Activated naive CD8-positive, alpha-beta T cell treated with anti-CD3 and anti-CD28 coated beads, Interleukin-2, amount 10 ng/mL, durations not matched to agents 7 days and 5 days (primary cell): Measurements from ENCODE around the gene TMOD2. TPM values are rescaled to one million over a fixed set of nuclear protein-coding genes. Genes with fewer than 3 reads are reported as not detected.

Source experiments
- ATAC-seq: fragments of 150-1000 bp; cut with Tn5 transposase; one replicate; pipeline ENCODE4 v1.10.0; 2021; ENCODE audit warnings: low read depth, moderate library complexity
- POLR2A ChIA-PET: fragments of 350-600 bp; sonication (Branson Sonifier 250); formaldehyde crosslinking; loops from one replicate; lab custom pipeline; 2021; ENCODE audit warnings: antibody characterized with exemption; lab: Charles Lee
- DNase-seq: peaks from one replicate; pipeline ENCODE4 v3.0.0; 2021
- H3K27ac Mint-ChIP-seq: one replicate; pipeline ENCODE4 v1.8.0; 2022; ENCODE audit warnings: mild to moderate bottlenecking, mixed read lengths
- H3K27me3 Mint-ChIP-seq: one replicate; pipeline ENCODE4 v1.8.0; 2022; ENCODE audit warnings: mild to moderate bottlenecking, moderate library complexity, mixed read lengths
- H3K36me3 Mint-ChIP-seq: one replicate; pipeline ENCODE4 v1.8.0; 2021; ENCODE audit warnings: mild to moderate bottlenecking, mixed read lengths
- H3K4me1 Mint-ChIP-seq: one replicate; pipeline ENCODE4 v1.8.0; 2021; ENCODE audit warnings: mixed read lengths
- H3K4me3 Mint-ChIP-seq: one replicate; pipeline ENCODE4 v1.8.0; 2022; ENCODE audit warnings: mild to moderate bottlenecking, moderate library complexity, mixed read lengths
- H3K9me3 Mint-ChIP-seq: one replicate; pipeline ENCODE4 v1.8.0; 2021; ENCODE audit warnings: mixed read lengths
- total RNA-seq, 2 experiments: library from RNA; stranded (reverse); gene quantifications; one replicate each; pipeline ENCODE4 v1.2.3, GENCODE V29; 2021

Gene TMOD2
- total RNA-seq, 2 experiments from 2014 or later: 14.7 to 16.0 TPM

DNA sequence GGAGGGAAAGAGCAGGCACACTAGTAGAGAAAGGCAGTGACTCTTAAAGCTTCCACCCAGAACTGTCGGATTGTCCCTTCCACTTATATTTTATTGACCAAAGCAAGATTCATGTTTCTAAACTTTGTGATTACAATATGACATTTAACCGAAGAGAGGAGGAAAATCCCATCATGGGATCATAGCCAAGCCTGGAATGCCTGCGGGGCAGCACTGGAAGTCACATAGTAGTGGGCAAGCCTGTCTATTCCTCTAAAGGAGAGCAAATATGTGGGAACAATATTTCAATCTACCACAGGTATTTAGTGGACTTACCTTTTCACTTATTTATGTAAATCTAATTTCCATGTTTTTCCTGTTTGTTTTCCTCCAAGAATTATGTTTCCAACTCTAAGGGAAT lies 74.3 kb downstream of the TMOD2 start:
- POLR2A ChIA-PET: no interaction called here
- Mint-ChIP-seq H3K27me3 (peaks cover 10% of the 10 kb centered on the region), H3K36me3 (no peaks in the 10 kb centered on the region), H3K9me3 (peaks cover 7% of the 10 kb centered on the region), H3K4me1 (peaks cover 4% of the 10 kb centered on the region), H3K27ac (no peak overlapping the region), H3K4me3 (no peak overlapping the region)
- ATAC-seq (no peak), DNase-seq (no peak)

DNA sequence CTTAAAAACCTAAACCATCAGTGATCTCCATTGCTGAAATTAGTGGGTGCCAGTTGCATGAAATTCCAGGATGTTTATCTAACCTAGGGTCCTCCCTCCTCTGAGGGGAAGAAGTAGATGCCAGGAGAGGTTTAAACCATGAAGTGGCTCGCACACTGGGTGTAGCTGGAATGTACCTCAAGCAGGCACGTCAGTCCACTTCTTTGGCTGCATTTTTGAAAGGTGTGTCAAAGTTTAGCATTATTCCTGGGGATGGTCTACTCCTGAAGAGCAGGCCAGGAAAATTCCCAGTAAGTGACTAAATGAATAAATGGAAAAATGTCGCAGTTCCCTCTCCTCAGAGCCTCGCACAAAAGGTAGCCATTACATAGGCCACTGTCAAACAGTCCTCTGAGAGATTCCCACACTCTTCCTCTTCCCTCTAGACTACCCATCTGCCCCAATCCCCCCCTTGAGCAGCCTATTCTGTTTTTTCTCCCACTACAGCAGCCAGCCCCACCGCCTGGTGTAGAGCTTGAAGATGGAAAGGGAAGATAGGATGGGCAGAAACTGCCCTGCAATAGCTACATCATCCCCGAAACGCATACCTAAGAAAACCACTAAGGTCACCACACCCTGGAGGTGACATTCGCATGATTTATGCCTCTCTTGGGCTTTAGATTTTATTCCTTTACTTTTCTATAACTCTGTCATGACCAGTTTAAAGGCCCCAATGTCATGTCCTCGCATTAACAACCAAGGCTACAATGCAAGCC lies 77.4 kb downstream of the TMOD2 start:
- H3K4me3 Mint-ChIP-seq: peak overlapping the region; percentile 98
- no peak for DNase-seq
- H3K9me3 Mint-ChIP-seq: no peaks in the 10 kb centered on the region
- no peak overlapping the region for H3K27ac Mint-ChIP-seq
- peaks cover 9% of the 10 kb centered on the region for H3K36me3 Mint-ChIP-seq
- POLR2A ChIA-PET: interaction anchor here (0.9 to 1.2 kb wide), 2 partner anchors 92 to 351 kb away, joined by 4 read pairs; no protein-coding TSS in a partner anchor
- peaks cover 29% of the 10 kb centered on the region for H3K4me1 Mint-ChIP-seq
- peaks cover 7% of the 10 kb centered on the region for H3K27me3 Mint-ChIP-seq
- ATAC-seq: no peak

DNA sequence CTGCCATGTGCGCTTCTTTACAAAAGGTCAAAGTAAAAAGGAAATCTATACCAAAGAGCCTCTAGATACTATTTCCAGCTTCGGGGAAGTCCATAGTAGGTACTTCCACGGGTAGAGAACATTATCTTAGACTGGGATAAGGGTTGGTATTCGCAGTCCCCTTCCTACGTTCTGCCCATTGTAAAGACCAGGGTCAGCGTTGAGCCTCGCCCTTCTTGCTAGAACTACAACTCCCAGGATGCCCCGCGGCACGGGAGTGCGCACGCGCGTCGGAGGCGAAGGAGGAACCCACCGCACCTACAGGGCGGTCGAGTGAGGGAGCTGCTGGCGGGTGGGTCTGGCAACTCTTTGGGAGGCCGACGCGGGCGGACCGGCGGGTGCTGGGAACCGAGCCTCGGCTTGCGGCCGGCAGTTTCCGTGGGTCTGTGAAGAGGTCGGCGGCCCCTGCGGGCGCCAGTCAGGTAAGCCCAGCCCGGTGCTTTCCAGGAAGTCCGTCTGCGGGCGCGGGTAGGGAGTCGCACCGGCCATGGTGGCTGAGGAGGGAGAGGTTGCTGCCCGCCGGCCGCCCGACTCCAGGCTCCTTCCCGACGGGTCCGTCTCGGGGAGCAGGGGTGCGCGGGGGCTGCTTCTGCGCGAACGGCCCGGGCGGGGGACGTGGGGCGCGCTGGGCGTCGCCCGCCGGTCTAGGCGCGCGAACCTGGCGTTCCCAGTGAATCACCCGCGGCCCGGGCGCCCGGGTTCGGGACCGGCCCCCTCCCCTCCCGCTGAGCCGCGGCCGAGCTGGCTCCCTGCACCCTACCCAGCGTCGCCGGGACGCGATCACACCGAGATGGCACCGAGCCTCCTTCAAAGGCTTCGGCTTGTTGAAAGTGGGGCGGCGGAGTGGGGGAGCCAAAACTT lies 78.2 kb downstream of the TMOD2 start, which contains the start of gene TMOD3:
Gene TMOD3 (plus strand): TSS at position 278 of the 900 bp plus-strand sequence. CDS start 33,232 bp downstream, outside the sequence.
- peak; percentile 86 for ATAC-seq
- peaks cover 33% of the 10 kb centered on the region for H3K4me1 Mint-ChIP-seq
- DNase-seq: peak; percentile 93
- H3K27ac Mint-ChIP-seq: peak within 1 kb of the TSS; percentile 97
- no peaks in the 10 kb centered on the region for H3K9me3 Mint-ChIP-seq
- peaks cover 9% of the 10 kb centered on the region for H3K36me3 Mint-ChIP-seq
- POLR2A ChIA-PET: interaction anchor here (0.6 to 1.2 kb wide), 6 partner anchors 12 to 350 kb away, joined by 3 to 5 read pairs (median 4); partner anchors contain the start of gene LYSMD2
- H3K4me3 Mint-ChIP-seq: peak within 1 kb of the TSS; percentile 98
- peaks cover 7% of the 10 kb centered on the region for H3K27me3 Mint-ChIP-seq

DNA sequence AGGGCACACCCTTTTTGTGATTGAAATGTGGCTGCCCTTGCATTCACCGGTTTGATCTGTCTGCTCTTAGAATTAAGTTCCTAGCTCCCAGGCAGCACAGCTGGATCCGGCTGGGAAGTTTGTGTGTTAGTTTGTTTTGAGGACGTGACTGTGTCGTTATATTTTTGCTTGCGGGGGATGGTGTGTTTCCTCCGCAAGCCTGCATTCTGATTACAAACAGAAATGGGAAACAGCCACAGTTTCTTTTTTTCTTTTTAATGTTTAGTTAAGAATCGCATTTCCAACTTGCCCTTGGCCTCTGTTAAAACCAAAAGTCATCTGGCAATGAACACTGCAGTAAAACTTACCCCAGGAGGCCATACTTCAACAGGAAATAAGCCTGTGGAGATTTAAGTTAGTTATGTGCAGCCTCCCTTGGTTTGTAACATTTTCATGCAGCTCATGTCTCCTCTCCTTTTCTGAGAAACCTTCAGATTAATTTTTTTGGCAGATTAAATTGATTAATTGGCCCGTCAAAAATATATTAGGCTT lies 78.9 kb downstream of the TMOD2 start:
- Mint-ChIP-seq H3K27me3 (peaks cover 3% of the 10 kb centered on the region), H3K27ac (peak overlapping the region; percentile 97), H3K36me3 (peaks cover 9% of the 10 kb centered on the region), H3K4me1 (peaks cover 36% of the 10 kb centered on the region), H3K4me3 (peak overlapping the region; percentile 98), H3K9me3 (no peaks in the 10 kb centered on the region)
- POLR2A ChIA-PET: interaction anchor here (0.6 to 1.1 kb wide), 4 partner anchors 11 to 93 kb away, joined by 3 to 5 read pairs (median 4); partner anchors contain the start of gene LYSMD2
- DNase-seq (no peak), ATAC-seq (no peak)

DNA sequence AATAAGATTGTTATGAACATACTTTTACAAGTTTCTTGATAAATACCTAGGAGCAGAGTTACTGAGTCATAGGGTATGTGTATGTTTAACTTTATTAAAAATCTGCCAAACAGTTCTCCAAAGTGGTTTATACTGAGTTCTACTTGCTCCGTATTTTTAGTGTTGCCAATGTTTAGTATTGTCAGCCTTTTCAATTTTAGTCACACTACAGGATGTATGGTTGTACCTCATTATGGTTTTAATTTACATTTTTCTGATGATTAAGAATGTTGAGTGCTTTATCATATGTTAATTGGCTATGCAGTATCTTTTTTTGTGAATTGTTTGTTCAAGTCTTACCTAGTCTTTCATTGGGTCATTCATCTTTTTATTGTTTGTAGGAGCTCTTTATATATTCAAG lies 82.4 kb downstream of the TMOD2 start:
- ATAC-seq (no peak), DNase-seq (no peak)
- Mint-ChIP-seq H3K27ac (no peak overlapping the region), H3K4me3 (no peak overlapping the region), H3K4me1 (peaks cover 53% of the 10 kb centered on the region), H3K9me3 (no peaks in the 10 kb centered on the region), H3K27me3 (no peaks in the 10 kb centered on the region), H3K36me3 (peaks cover 15% of the 10 kb centered on the region)
- POLR2A ChIA-PET: no interaction called here

DNA sequence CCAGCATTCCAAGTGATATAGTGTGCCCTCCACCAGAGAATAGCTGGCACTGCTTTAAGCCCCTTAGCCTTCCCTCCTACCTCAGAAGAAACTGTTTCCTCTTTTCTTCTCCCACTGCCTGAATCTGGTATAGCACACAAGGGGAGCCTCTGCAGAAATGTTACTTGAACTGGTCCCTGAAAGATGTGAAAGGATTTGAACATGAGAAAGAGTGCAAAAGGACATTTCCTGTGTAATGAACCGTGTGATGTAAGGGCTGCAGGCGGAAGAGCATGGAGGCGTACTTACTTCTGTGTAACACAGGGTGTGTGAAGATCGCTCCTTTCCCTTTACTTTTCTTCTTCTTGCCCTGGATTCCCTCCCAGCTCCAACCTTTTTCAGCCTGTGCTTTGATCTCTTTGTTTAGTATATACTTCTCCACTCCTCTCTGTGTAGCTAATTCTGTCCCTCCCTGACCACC lies 86.4 kb downstream of the TMOD2 start:
- peaks cover 10% of the 10 kb centered on the region for H3K36me3 Mint-ChIP-seq
- peaks cover 57% of the 10 kb centered on the region for H3K4me1 Mint-ChIP-seq
- peak overlapping the region; percentile 79 for H3K27ac Mint-ChIP-seq
- H3K9me3 Mint-ChIP-seq: no peaks in the 10 kb centered on the region
- DNase-seq (no peak), ATAC-seq (peak; percentile 87)
- POLR2A ChIA-PET: interaction anchor here (1.0 kb wide), 1 partner anchor 9 kb away, joined by 3 read pairs; no protein-coding TSS in a partner anchor
- no peaks in the 10 kb centered on the region for H3K27me3 Mint-ChIP-seq
- peak overlapping the region; percentile 65 for H3K4me3 Mint-ChIP-seq

DNA sequence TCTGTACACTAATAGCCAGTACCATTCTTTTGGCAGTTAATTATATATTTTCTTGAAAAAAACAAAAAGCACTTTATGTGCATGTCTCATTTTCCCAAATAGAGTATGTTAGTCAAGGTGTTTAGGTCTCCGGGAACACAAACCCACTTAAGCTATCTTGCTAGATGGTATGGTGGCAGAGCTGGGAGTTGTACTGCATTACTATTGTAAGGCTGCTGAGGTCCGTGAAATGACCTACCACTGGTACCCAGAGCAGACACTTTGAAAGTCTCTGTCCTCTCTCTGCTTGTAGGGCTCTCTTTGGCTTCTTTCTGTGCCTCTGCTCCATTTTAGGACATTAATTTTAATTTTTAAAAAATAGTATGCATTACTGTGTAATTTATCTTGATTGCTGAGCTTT lies 86.9 kb downstream of the TMOD2 start:
- POLR2A ChIA-PET: interaction anchor here (0.6 to 1.0 kb wide), 2 partner anchors 9 to 60 kb away, joined by 3 to 4 read pairs; no protein-coding TSS in a partner anchor
- peak overlapping the region; percentile 79 for H3K27ac Mint-ChIP-seq
- peak overlapping the region; percentile 65 for H3K4me3 Mint-ChIP-seq

DNA sequence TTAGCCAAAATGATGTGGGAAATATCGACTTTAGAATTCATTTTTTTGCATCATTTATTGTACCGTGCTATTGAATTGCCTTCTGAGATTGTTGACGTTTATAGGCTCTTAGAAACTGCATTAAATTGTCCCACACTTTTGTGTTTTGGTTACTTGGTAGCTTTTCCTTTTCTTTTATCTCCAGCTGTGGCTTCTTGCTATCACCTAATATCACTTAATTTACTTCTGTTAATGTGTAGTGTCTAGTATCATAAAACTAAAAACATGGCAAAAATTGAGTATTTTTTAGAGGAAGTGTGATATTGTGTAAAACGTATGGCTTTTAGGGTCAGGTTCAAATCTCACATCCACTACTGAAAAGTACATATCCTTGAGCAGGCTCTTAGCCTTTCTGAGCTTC lies 89.3 kb downstream of the TMOD2 start:
- H3K27me3 Mint-ChIP-seq: no peaks in the 10 kb centered on the region
- no peaks in the 10 kb centered on the region for H3K9me3 Mint-ChIP-seq
- peaks cover 52% of the 10 kb centered on the region for H3K4me1 Mint-ChIP-seq
- no peak overlapping the region for H3K4me3 Mint-ChIP-seq
- ATAC-seq: no peak
- POLR2A ChIA-PET: interaction anchor here (1.8 kb wide), 1 partner anchor 10 kb away, joined by 4 read pairs; no protein-coding TSS in a partner anchor
- no peak for DNase-seq
- H3K36me3 Mint-ChIP-seq: peaks cover 4% of the 10 kb centered on the region
- H3K27ac Mint-ChIP-seq: no peak overlapping the region

More for the DNA sequence above, 86.9 kb downstream of the TMOD2 start:
- peaks cover 58% of the 10 kb centered on the region for H3K4me1 Mint-ChIP-seq
- ATAC-seq: no peak
- H3K9me3 Mint-ChIP-seq: no peaks in the 10 kb centered on the region
- peaks cover 9% of the 10 kb centered on the region for H3K36me3 Mint-ChIP-seq
- H3K27me3 Mint-ChIP-seq: no peaks in the 10 kb centered on the region
- DNase-seq: no peak

DNA sequence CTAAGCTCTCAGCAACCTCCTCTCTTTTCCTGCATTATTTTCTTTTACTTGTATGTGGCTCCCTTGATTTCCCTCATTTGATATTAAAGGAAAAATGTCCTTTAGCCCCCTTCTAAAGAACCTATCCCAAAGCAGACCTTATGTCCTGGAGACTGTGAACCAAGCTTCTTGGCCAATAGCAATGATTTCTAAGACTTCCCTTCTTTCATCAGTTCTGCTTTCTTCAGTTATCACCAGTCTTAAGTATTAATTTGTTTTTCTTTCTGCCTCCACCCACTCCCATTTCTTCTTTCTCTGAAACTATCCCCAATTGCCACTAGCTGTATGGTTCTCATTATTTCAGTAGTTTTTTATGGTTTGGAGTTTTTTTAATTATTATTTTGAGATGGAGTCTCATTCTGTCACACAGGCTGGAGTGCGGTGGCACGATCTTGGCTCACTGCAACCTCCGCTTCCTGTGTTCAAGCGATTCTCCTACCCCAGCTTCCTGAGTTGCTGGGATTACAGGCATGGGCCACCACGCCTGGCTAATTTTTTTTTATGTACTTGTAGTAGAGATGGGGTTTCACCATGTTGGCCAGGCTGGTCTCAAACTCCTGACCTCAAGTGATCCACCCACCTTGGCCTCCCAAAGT lies 90.1 kb downstream of the TMOD2 start:
- no peaks in the 10 kb centered on the region for H3K9me3 Mint-ChIP-seq
- no peak overlapping the region for H3K27ac Mint-ChIP-seq
- no peak for DNase-seq
- ATAC-seq: no peak
- peaks cover 3% of the 10 kb centered on the region for H3K36me3 Mint-ChIP-seq
- peaks cover 55% of the 10 kb centered on the region for H3K4me1 Mint-ChIP-seq
- no peaks in the 10 kb centered on the region for H3K27me3 Mint-ChIP-seq
- peak overlapping the region; percentile 15 for H3K4me3 Mint-ChIP-seq
- POLR2A ChIA-PET: interaction anchor here (1.8 kb wide), 1 partner anchor 11 kb away, joined by 4 read pairs; no protein-coding TSS in a partner anchor

DNA sequence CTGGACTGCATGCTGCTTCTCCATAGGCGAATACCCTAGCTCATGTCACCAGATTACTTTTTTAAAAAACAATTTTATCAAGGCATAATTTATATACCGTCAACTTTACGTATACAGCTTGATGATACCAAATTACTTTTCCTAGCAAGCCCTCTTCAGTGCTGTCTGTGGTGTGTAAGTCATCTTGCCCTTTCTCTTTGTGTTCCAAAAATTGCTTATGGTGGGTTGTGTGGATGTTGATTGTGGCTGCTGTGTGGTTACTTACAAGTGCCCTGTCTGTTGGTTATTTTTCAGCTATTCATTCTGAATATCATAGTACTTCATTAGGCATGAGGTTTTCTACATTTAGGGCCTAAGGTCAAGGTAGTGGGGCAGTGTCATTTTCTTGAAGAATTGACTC lies 90.9 kb downstream of the TMOD2 start:
- H3K36me3 Mint-ChIP-seq: peaks cover 3% of the 10 kb centered on the region
- DNase-seq: no peak
- H3K27ac Mint-ChIP-seq: no peak overlapping the region
- ATAC-seq: no peak
- H3K4me3 Mint-ChIP-seq: peak overlapping the region; percentile 15
- H3K9me3 Mint-ChIP-seq: no peaks in the 10 kb centered on the region
- H3K27me3 Mint-ChIP-seq: no peaks in the 10 kb centered on the region
- H3K4me1 Mint-ChIP-seq: peaks cover 57% of the 10 kb centered on the region
- POLR2A ChIA-PET: interaction anchor here (0.7 to 1.8 kb wide), 2 partner anchors 12 to 23 kb away, joined by 3 to 4 read pairs; no protein-coding TSS in a partner anchor

DNA sequence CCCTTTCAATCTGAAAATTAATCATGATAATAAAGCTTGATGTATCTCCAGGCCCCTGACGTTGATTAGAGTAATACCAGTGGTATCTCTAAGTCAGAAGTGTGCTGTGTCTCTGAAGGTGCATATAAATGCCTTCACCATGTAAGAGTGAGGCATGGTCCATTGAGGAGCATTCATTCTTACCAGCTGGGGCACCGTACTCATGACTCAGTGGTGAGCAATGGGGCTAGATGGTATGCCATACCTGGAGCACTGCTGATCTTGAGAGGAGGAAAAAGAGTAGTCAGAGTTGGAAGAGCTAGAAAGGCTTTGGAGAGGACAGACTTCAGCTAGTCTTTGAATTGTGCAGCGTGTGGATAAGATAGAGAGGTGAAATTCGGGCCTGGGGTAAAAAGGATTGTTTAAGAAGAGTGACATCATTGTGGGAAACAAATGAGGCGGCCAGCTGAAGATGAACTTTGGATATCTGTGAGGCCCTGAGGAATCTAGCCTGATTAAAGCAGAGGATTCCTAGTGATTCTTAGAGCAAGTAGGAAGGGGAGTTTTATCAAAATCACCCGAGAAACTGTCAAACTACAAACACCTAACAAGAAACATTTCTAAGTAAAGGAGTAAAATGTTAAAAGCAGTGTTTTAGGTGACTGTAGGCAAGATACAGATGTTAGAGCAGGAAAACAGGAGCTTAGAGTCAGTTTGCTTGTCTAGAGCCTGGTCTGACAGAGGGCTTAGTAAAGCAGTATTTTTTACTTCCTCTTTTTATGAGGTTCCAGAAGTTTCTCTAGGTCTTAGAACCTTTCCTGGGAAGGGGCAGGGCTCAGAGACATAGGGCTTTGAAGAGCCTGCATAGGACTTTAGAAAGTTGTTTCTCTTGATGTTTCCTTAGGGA lies 91.7 kb downstream of the TMOD2 start:
- H3K9me3 Mint-ChIP-seq: no peaks in the 10 kb centered on the region

More for the DNA sequence above, 91.7 kb downstream of the TMOD2 start:
- Mint-ChIP-seq H3K36me3 (peaks cover 3% of the 10 kb centered on the region), H3K4me1 (peaks cover 50% of the 10 kb centered on the region), H3K4me3 (no peak overlapping the region), H3K27ac (no peak overlapping the region), H3K27me3 (no peaks in the 10 kb centered on the region)
- ATAC-seq: no peak
- POLR2A ChIA-PET: interaction anchor here (0.7 to 1.8 kb wide), 3 partner anchors 9 to 22 kb away, joined by 3 to 6 read pairs (median 4); no protein-coding TSS in a partner anchor
- no peak for DNase-seq
